ENCODE results near the gene TMEM196. TPM values are rescaled to one million over a fixed set of nuclear protein-coding genes. Genes with fewer than 3 reads are reported as not detected.

TMEM196 gene
- total and polyA plus RNA-seq, 2 donors (not counting 1 experiment from before 2014, with no cell fraction given) = not detected

DNA sequence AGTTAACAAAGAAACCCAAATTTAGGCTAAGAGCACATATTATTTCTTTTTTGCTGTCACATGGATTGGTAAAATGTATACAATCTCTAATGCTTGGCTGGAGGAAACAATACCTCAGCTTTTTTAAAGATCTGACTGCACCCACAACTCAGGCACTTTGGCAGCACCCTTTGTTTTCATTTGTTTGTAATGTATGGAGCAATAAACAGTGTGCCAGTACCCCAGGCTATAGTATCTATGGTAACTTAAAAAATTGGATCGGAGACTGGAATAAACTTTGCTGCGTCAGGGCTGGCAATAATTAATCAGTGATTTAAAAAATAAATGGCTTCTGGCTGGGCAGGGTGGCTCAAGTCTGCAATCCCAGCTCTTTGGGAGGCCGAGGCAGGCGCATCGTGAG lies 91.8 kb downstream of the TMEM196 start:
- H3K4me3 ChIP-seq (ENCODE audit: control extremely low read depth in 1 of 5, extremely low read depth in 1 of 5, insufficient read depth in 1 of 5, low read depth in 2 of 5, low read length in 4 of 5) = no peak overlapping the region
- intact Hi-C loops (cut with micrococcal nuclease) = no loop called here
- no peak overlapping the region for H3K9ac ChIP-seq (ENCODE audit: low read length)
- no peaks in the 10 kb centered on the region for H3K79me2 ChIP-seq (ENCODE audit: control insufficient read depth, insufficient read depth, low read length)
- peaks cover 0 to 6% of the 10 kb centered on the region in 2 donors for H3K4me1 ChIP-seq (ENCODE audit: control insufficient read depth in 2 of 2, insufficient read depth in 2 of 2, low read length in 2 of 2)
- H3K4me1 Mint-ChIP-seq = peaks cover 9% of the 10 kb centered on the region
- no peak for DNase-seq
- H3K9me3 ChIP-seq (ENCODE audit: control extremely low read depth in 1 of 3, control insufficient read depth in 2 of 3, insufficient read depth in 1 of 3, low read length in 2 of 3) = no peaks in the 10 kb centered on the region
- H4K20me1 ChIP-seq (ENCODE audit: control insufficient read depth, insufficient read depth, low read length, poor library complexity, severe bottlenecking) = no peaks in the 10 kb centered on the region
- no peak for TF ChIP-seq EZH2 (IDR thresholded peaks at IDR 0.05; ENCODE audit: borderline replicate concordance, insufficient read depth, low read depth, low read length, poor library complexity, severe bottlenecking)
- TF ChIP-seq, protein P1, sequence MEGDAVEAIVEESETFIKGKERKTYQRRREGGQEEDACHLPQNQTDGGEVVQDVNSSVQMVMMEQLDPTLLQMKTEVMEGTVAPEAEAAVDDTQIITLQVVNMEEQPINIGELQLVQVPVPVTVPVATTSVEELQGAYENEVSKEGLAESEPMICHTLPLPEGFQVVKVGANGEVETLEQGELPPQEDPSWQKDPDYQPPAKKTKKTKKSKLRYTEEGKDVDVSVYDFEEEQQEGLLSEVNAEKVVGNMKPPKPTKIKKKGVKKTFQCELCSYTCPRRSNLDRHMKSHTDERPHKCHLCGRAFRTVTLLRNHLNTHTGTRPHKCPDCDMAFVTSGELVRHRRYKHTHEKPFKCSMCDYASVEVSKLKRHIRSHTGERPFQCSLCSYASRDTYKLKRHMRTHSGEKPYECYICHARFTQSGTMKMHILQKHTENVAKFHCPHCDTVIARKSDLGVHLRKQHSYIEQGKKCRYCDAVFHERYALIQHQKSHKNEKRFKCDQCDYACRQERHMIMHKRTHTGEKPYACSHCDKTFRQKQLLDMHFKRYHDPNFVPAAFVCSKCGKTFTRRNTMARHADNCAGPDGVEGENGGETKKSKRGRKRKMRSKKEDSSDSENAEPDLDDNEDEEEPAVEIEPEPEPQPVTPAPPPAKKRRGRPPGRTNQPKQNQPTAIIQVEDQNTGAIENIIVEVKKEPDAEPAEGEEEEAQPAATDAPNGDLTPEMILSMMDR (IDR thresholded peaks at IDR 0.05) = no peak
- H3K27me3 Mint-ChIP-seq = no peaks in the 10 kb centered on the region
- H2AFZ ChIP-seq (ENCODE audit: insufficient read depth, low read depth, low read length, poor library complexity, severe bottlenecking) = no peak overlapping the region
- H3K4me3 Mint-ChIP-seq = no peak overlapping the region
- H3K4me2 ChIP-seq (replicated peaks; ENCODE audit: low read depth, low read length, poor library complexity, severe bottlenecking) = no peak overlapping the region
- H3K27me3 ChIP-seq (replicated peaks in 1 of 4; ENCODE audit: control extremely low read depth in 1 of 4, control insufficient read depth in 3 of 4, insufficient read depth in 4 of 4, low read length in 3 of 4) = no peaks in the 10 kb centered on the region
- ATAC-seq (ENCODE audit: low read depth) = no peak
- 100% methylated on average over 2 of the region's 5 CpGs for WGBS (ENCODE audit: insufficient coverage)
- ChIA-PET POLR2A (no interaction called here), CTCF (no interaction called here)
- H3K36me3 ChIP-seq (replicated peaks in 1 of 2; ENCODE audit: control extremely low read depth in 1 of 2, control insufficient read depth in 1 of 2, extremely low read depth in 1 of 2, insufficient read depth in 2 of 2, low read length in 1 of 2) = no peaks in the 10 kb centered on the region
- H3K27ac ChIP-seq (ENCODE audit: low read length in 2 of 2) = no peak overlapping the region
- H3K27ac Mint-ChIP-seq = no peak overlapping the region
- no peaks in the 10 kb centered on the region for H3K9me3 Mint-ChIP-seq (ENCODE audit: insufficient read depth)

DNA sequence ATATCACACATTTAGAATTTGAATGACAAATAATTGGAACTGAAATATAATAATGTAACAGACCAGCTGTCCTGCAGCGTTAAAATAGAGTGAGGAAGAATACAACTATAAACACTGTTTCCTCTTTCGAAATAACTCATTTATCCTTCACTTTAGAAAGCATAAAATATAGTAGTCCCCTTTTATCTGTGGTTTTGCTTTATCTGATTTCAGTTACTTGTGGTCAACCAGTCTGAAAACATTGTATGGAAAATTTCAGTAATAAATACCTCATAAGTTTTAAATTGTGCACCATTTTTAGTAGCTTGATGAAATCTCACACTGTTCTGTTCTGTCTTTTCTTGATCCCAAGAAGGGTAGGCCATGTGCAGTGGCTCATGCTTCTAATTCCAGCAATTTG lies 96.2 kb downstream of the TMEM196 start:
- TF ChIP-seq, protein P1 (IDR thresholded peaks at IDR 0.05) = no peak
- TF ChIP-seq EZH2 (IDR thresholded peaks at IDR 0.05; ENCODE audit: borderline replicate concordance, insufficient read depth, low read depth, low read length, poor library complexity, severe bottlenecking) = no peak
- H3K4me3 Mint-ChIP-seq = no peak overlapping the region
- Histone ChIP-seq H3K4me3 (ENCODE audit: control extremely low read depth in 1 of 5, extremely low read depth in 1 of 5, insufficient read depth in 1 of 5, low read depth in 2 of 5, low read length in 4 of 5) (no peak overlapping the region), H3K79me2 (ENCODE audit: control insufficient read depth, insufficient read depth, low read length) (no peaks in the 10 kb centered on the region), H3K4me1 (ENCODE audit: control insufficient read depth in 2 of 2, insufficient read depth in 2 of 2, low read length in 2 of 2) (peaks cover 0 to 6% of the 10 kb centered on the region in 2 donors), H3K27ac (ENCODE audit: low read length in 2 of 2) (peak overlapping the region in 1 of 2 donors; percentile 9), H3K27me3 (replicated peaks in 1 of 4; ENCODE audit: control extremely low read depth in 1 of 4, control insufficient read depth in 3 of 4, insufficient read depth in 4 of 4, low read length in 3 of 4) (no peaks in the 10 kb centered on the region), H2AFZ (ENCODE audit: insufficient read depth, low read depth, low read length, poor library complexity, severe bottlenecking) (peak overlapping the region; percentile 5), H3K4me2 (replicated peaks; ENCODE audit: low read depth, low read length, poor library complexity, severe bottlenecking) (no peak overlapping the region), H4K20me1 (ENCODE audit: control insufficient read depth, insufficient read depth, low read length, poor library complexity, severe bottlenecking) (no peaks in the 10 kb centered on the region), H3K9me3 (ENCODE audit: control extremely low read depth in 1 of 3, control insufficient read depth in 2 of 3, insufficient read depth in 1 of 3, low read length in 2 of 3) (no peaks in the 10 kb centered on the region), H3K36me3 (replicated peaks in 1 of 2; ENCODE audit: control extremely low read depth in 1 of 2, control insufficient read depth in 1 of 2, extremely low read depth in 1 of 2, insufficient read depth in 2 of 2, low read length in 1 of 2) (no peaks in the 10 kb centered on the region), H3K9ac (ENCODE audit: low read length) (no peak overlapping the region)
- WGBS (ENCODE audit: insufficient coverage) = no CpG with 5 or more reads among the region's 2 CpGs
- H3K27me3 Mint-ChIP-seq = no peaks in the 10 kb centered on the region
- H3K4me1 Mint-ChIP-seq = peaks cover 15% of the 10 kb centered on the region
- CTCF ChIA-PET = interaction anchor here (1.3 kb wide), 1 partner anchor 921 kb away, joined by 3 read pairs; no protein-coding TSS in a partner anchor
- no peaks in the 10 kb centered on the region for H3K9me3 Mint-ChIP-seq (ENCODE audit: insufficient read depth)
- H3K27ac Mint-ChIP-seq = no peak overlapping the region
- intact Hi-C loops (cut with micrococcal nuclease) = no loop called here
- no peak for DNase-seq
- no peak for ATAC-seq (ENCODE audit: low read depth)
- POLR2A ChIA-PET = no interaction called here
